ENCODE measurements around the gene RALBP1. TPM values are rescaled to one million over a fixed set of nuclear protein-coding genes. Genes with fewer than 3 reads are reported as not detected.

The RALBP1 gene
- total and polyA plus RNA-seq, 2 of the 8 experiments (the other 6 are each of a cell fraction or from before 2014, with no cell fraction given), result 40.3 to 67.8 TPM

DNA sequence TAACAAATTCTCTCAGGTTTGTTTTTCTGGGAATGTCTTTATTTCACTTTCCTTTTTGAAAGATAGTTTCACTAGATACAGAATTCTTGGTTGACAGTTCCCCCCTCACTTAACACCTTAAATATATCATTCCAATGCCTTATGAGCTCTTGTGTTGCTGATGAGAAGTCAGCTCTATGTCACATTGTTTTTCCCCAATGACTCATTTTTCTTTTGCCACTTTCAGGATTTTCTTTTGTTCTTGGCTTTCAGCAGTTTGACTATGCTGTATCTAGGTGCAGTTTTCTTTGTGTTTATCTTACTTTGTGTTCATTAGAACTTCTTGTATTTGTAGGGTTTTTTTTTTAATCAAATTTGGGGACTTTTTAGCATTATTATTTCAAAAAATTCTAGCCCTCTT, 5.6 kb upstream of the RALBP1 start (continued):
- TF ChIP-seq, protein P1, sequence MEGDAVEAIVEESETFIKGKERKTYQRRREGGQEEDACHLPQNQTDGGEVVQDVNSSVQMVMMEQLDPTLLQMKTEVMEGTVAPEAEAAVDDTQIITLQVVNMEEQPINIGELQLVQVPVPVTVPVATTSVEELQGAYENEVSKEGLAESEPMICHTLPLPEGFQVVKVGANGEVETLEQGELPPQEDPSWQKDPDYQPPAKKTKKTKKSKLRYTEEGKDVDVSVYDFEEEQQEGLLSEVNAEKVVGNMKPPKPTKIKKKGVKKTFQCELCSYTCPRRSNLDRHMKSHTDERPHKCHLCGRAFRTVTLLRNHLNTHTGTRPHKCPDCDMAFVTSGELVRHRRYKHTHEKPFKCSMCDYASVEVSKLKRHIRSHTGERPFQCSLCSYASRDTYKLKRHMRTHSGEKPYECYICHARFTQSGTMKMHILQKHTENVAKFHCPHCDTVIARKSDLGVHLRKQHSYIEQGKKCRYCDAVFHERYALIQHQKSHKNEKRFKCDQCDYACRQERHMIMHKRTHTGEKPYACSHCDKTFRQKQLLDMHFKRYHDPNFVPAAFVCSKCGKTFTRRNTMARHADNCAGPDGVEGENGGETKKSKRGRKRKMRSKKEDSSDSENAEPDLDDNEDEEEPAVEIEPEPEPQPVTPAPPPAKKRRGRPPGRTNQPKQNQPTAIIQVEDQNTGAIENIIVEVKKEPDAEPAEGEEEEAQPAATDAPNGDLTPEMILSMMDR (IDR thresholded peaks at IDR 0.05; ENCODE audit: control extremely low read depth in 1 of 3, insufficient read depth in 1 of 3, low read depth in 1 of 3, low read length in 3 of 3), result no peak
- TF ChIP-seq SIX5 (IDR thresholded peaks at IDR 0.05; ENCODE audit: low read depth, low read length) (no peak), HDAC6 (IDR thresholded peaks at IDR 0.05; ENCODE audit: low read depth, low read length) (no peak), SP4 (IDR thresholded peaks at IDR 0.05; ENCODE audit: low read length) (no peak)

All from H1 (cell line).